EL (cell line): ENCODE results near the gene MAPK14.
A peak's percentile ranks its signal among the peaks of the same experiment; 100 is the strongest.
"Not testable (repeated sequence)": the region's sequence is repeated elsewhere in the genome, so short reads cannot be mapped to it uniquely, and the experiment has no call there.

Experiments used
- DNase-seq: peaks from one replicate; pipeline ENCODE4 v3.0.0-alpha.2; 2016

MAPK14 gene

DNA sequence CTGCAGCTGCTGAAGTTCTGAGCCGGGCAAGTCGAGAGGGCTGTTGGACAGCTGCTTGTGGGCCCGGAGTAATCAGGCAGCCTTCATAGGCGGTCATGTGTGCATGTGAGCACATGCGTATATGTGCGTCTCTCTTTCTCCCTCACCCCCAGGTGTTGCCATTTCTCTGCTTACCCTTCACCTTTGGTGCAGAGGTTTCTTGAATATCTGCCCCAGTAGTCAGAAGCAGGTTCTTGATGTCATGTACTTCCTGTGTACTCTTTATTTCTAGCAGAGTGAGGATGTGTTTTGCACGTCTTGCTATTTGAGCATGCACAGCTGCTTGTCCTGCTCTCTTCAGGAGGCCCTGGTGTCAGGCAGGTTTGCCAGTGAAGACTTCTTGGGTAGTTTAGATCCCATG, 81.5 kb downstream of the MAPK14 start:
- no peak for DNase-seq

GRCh38 chr6:36110050-36110449, 82.4 kb downstream of the MAPK14 start:
- no peak for DNase-seq

GRCh38 chr6:36110863-36111262, 83.3 kb downstream of the MAPK14 start:
- DNase-seq = no peak

- DNase-seq = no peak
Measured at GRCh38 chr6:36111526-36111925, 83.9 kb downstream of the MAPK14 start.

GRCh38 chr6:36113049-36113448, 85.4 kb downstream of the MAPK14 start:
- no peak for DNase-seq

DNA sequence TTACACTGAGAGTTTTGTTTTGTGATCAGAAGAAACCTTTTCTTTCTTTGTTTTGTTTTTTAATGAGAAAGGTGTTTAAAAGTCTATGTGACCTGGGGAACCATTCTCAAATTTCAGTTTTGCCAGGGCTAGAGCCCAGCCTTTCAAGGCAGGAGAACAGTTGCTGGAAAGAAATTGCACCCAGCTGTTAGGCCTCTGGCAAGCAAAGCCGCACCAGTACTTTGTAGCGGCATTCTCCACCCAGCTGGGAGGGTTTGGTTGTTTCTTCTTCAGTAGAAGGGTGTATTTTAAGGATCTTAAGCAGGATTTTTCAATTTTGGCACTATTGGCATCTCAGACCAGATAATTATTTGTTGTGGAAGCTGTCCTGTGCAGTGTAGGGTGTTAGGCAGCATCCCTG, 86.1 kb downstream of the MAPK14 start:
- no peak for DNase-seq

GRCh38 chr6:36114798-36115408, 87.3 kb downstream of the MAPK14 start:
- DNase-seq = no peak

GRCh38 chr6:36115412-36115811, 87.8 kb downstream of the MAPK14 start:
- DNase-seq = no peak

DNA sequence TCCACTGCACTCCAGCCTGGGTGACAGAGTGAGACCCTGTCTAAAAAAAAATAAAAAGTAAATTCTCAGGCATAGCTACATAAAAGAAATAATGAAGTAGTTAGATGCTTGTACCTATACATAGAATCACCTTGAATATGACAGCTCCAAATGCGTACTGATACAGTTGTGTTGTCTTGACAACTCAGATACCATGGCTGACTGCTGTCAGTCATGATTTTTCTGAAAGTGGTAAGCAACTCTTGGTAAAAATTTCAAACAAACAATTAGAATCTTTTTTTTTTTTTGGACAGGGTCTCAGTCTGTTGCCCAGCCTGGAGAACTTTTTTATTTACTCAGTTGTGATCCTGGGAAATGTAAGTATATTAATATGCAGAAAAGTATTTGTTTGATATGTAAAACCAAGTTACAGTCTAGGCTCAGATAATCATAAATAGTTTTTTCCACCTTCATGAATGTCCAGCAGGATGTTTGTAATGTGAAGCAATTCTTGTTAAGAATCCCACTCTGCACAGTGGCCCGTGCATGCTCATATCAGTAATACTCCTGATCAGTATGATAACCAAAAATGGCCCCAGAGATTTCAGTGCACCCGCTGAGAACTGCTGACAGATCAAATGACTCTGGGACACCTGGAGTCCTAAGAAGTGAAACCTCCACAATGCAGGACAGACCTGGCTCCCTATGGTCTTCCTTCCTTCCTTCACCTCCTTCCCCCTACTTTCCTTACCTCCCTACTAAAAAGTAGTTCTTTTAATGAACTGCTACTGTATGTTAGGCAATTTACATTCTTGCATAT, 88.7 kb downstream of the MAPK14 start:
- no peak for DNase-seq

DNA sequence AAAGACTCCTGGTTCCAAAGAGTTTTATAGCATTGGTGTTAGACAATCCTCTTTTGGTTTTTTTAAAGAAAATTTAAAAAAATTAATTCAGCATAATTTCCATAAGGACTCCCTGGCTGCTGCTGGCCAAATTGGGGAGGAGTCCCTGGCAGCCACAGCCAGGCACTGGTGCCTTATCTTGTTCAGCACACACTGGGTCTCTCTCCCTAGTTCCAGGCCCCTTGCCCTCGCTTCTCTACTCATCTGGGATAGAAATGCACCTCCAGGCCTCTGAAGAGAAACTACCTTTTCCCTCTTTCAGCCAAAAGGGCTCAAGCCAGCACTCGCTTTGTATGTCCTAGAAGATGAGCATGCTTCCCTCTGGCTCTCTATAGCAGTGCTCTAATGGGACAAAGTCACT, 89.3 kb downstream of the MAPK14 start:
- DNase-seq = no peak

- DNase-seq = no peak
Measured at GRCh38 chr6:36117658-36118549, 90.3 kb downstream of the MAPK14 start.

DNA sequence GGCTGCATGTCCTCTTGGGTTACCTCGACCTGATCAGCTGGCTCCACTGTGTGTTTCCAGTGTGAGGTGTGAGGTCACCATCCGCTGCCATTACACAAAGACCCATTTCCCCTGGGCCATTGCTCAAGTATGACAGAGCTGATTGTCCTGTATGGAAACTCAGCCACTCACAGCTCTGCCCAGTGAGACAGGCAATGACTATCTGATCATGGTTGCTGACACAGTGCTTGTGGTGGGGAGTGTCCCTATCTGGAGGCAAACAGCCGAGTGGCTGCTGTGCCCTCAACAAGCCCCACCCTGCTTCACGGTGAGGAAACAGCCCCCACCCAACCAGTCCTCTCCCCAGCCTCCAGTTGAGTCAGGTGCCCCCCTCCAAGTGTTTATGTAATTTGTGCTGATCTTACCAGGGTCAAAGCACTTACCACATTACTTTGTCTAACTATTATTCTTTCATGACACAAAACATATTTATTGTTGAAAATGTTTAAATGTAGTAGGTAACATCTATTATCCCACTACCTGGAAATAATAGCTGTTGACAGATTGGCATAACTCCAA, 91.0 kb downstream of the MAPK14 start:
- DNase-seq = no peak

- no peak for DNase-seq
Measured at GRCh38 chr6:36119209-36119608, 91.6 kb downstream of the MAPK14 start.

GRCh38 chr6:36120018-36120417, 92.4 kb downstream of the MAPK14 start:
- DNase-seq = no peak

DNA sequence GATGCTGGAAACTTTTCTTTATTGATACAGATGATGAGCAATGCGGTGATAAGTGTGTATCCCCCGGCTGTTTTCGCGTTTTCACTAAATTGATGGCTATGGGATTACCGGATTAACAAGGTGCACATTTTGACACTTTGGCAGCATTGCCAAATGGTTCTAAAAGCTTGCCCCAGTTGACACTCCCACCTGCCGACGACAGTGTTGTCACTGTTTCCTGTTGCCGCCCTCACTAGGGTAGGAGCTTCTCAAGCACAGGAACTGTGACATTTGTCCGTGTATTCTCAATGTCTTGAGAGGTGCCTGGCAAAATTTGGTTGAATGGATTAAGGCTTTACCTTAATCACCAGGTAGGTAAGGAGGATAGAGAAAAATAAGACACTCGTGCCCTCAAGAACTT, 92.9 kb downstream of the MAPK14 start:
- DNase-seq = no peak

GRCh38 chr6:36120979-36121786, 93.6 kb downstream of the MAPK14 start:
- peak; percentile 56 for DNase-seq

DNA sequence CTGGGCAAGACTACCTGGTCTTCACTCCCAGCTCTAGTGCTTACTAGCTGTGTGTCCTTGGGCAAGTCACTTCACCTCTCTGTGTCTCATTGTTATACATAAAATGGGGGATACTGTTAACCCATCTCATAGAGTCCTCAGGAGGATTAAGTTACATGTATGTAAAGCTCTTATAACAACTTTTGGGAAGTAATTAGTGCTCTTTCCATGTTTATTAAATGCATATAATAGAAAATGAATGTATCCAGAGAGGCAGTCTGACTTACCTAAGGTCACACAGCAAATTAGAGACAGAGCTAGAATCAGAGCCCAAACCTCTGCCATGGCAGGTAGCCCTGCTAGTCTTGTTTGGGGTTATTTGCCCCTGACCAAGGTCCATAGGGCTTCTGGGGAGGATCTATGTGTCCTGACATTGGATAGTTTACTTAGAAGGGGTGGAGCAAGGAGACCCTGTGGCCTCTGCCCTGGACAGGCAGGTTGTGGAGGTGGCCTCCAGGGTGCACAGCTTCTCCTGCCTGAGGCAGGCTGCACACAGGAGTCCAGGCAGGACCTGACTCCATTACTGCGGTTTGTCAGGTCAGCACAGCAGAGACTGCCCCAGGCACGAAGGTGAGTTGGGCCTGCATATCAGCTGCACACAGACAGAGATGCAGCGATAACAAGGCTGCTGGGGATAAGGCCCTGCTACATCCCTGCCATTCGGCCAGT, 94.3 kb downstream of the MAPK14 start:
- no peak for DNase-seq

GRCh38 chr6:36122495-36123269, 95.1 kb downstream of the MAPK14 start:
- DNase-seq = no peak

GRCh38 chr6:36123270-36124139, 95.9 kb downstream of the MAPK14 start:
- peak; percentile 80 for DNase-seq

- not testable (repeated sequence) for DNase-seq
Measured at GRCh38 chr6:36124346-36124745, 96.7 kb downstream of the MAPK14 start.
